ENCODE measurements around the gene OR2H2.

OR2H2 gene

DNA sequence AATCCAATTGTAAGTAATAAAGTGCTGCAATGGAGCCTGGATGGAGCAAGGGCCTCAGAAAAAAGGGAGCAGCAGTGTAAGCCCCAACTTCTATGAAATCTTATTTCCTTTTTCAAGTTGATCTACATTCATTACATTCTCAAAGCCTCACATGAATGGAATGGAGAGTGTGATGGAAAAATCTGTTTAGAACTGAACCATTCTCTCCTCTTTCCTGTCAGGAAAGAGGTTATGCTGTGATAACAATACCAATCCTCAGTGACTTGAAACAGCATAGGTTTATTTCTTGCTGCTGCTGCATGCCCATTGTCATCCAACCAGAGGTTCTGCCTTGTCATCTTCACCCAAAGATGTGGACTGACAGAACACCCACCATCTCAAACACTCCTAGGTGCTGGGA lies 8.9 kb upstream of the OR2H2 start:
- H3K9me3 Mint-ChIP-seq = no peaks in the 10 kb centered on the region
- H3K36me3 Mint-ChIP-seq (ENCODE audit: low read depth) = no peaks in the 10 kb centered on the region
- no peak overlapping the region for H3K27ac Mint-ChIP-seq
- no peaks in the 10 kb centered on the region for H3K4me1 Mint-ChIP-seq
- H3K27me3 Mint-ChIP-seq (ENCODE audit: low read depth) = peaks cover 26% of the 10 kb centered on the region
- no peak overlapping the region for H3K4me3 Mint-ChIP-seq
- TF ChIP-seq, protein P1, sequence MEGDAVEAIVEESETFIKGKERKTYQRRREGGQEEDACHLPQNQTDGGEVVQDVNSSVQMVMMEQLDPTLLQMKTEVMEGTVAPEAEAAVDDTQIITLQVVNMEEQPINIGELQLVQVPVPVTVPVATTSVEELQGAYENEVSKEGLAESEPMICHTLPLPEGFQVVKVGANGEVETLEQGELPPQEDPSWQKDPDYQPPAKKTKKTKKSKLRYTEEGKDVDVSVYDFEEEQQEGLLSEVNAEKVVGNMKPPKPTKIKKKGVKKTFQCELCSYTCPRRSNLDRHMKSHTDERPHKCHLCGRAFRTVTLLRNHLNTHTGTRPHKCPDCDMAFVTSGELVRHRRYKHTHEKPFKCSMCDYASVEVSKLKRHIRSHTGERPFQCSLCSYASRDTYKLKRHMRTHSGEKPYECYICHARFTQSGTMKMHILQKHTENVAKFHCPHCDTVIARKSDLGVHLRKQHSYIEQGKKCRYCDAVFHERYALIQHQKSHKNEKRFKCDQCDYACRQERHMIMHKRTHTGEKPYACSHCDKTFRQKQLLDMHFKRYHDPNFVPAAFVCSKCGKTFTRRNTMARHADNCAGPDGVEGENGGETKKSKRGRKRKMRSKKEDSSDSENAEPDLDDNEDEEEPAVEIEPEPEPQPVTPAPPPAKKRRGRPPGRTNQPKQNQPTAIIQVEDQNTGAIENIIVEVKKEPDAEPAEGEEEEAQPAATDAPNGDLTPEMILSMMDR (IDR thresholded peaks at IDR 0.05; ENCODE audit: unreplicated experiment in 3 of 3) = no peak

DNA sequence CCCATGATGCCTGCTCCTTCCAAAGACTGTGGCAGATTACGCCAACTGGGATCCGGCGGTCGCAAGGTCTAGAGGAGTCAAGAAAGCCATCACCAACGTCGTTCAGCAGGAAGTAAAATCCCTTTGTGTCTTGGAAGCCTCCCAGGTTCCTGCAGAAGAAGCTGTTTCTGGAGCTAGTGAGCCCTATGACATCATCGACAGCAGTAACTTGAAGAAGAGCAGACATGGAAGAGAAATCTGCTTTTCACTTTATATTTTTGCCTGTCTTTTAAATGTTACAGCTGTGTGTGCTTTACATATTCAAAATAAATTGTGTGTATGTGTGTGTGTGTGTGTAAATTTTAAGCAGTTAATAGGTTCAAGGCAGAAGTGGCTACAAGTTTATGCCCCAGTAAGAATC lies 7.4 kb upstream of the OR2H2 start:
- Mint-ChIP-seq H3K36me3 (ENCODE audit: low read depth) (no peaks in the 10 kb centered on the region), H3K27me3 (ENCODE audit: low read depth) (peaks cover 24% of the 10 kb centered on the region), H3K4me1 (no peaks in the 10 kb centered on the region), H3K27ac (no peak overlapping the region), H3K4me3 (no peak overlapping the region), H3K9me3 (no peaks in the 10 kb centered on the region)
- TF ChIP-seq, protein P1 (IDR thresholded peaks at IDR 0.05; ENCODE audit: unreplicated experiment in 3 of 3) = no peak

DNA sequence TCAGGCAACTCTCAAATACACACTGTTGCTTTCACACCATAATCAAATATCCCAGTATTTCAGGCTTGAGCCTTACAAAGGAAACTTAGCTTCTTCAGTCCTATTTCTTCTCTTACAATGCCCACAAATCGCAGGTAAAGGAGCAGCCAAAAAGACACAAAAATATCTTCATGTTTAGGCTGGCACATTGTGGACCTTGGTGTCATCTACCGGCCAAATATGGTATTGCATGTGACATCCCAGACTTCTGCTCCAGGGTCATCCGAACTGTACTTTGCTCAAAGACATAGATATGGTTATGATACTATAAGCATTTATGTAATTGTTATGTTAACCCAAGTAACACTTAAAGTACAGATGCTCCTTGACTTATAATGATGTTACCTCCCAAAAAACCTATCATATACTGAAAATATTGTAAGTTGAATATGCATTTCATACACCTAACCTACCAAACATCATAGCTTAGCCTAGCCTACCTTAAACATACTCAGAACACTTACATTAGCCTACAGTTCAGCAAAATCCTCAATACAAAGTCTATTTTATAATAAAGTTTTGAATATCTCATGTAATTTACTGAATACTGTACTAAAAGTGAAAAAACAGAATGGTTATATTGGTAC lies 4.6 kb downstream of the OR2H2 start:
- no peak overlapping the region for H3K4me3 Mint-ChIP-seq
- no peaks in the 10 kb centered on the region for H3K9me3 Mint-ChIP-seq
- peaks cover 12% of the 10 kb centered on the region for H3K4me1 Mint-ChIP-seq
- H3K36me3 Mint-ChIP-seq (ENCODE audit: low read depth) = no peaks in the 10 kb centered on the region
- TF ChIP-seq, protein P1 (IDR thresholded peaks at IDR 0.05; ENCODE audit: unreplicated experiment in 3 of 3) = peak; percentile 96 to 98 (median 97)
- no peak overlapping the region for H3K27ac Mint-ChIP-seq
- H3K27me3 Mint-ChIP-seq (ENCODE audit: low read depth) = no peaks in the 10 kb centered on the region

DNA sequence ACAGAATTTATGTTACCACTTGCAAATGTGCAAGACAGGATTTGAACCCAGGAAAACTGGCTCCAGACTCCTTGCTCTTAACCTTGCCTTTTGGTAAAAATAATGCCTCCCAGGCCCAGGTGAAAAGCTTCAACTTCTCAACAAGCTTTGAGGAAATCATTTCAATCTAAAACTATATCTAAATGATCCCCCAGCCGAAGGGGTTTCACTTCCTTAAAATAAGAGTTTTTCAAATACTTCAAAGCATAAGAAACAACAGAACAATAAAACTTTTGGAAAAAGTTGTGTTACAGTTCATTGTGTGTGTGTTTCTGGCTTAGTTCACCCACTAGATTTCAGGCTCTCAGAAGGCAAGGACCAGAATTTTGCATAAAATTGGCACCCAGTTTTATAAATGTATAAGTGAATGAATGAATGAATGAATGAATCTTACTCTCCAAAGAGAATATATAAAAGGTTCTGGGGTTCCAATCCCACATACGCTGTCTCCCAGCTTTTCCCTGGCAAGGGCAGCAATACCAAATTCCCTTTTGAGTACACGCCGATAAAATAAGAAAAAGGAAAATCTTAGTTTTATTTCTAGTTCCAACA lies 5.4 kb downstream of the OR2H2 start:
- peaks cover 12% of the 10 kb centered on the region for H3K4me1 Mint-ChIP-seq
- no peaks in the 10 kb centered on the region for H3K27me3 Mint-ChIP-seq (ENCODE audit: low read depth)
- H3K4me3 Mint-ChIP-seq = no peak overlapping the region
- TF ChIP-seq, protein P1 (IDR thresholded peaks at IDR 0.05; ENCODE audit: unreplicated experiment in 3 of 3) = no peak
- no peak overlapping the region for H3K27ac Mint-ChIP-seq
- H3K36me3 Mint-ChIP-seq (ENCODE audit: low read depth) = no peaks in the 10 kb centered on the region
- H3K9me3 Mint-ChIP-seq = no peaks in the 10 kb centered on the region

DNA sequence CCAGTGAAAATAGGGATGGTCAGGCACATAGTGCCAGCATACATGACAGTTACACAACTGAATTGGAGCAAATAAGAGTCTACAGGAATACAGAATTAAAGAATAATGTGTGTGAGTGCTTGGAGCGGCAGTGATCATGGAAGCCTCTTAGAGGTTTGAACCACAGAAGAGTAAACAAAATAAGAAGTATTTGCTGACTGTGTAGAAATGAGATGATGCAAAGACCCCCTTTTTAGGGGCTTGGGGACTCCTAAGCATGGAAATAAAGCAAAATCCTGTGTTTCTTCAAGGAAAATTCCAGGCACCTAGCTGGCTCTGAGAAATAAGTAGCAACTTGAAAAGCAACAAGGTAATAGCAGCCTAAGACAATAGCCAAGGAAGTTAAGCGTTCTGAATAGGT lies 6.8 kb downstream of the OR2H2 start:
- Mint-ChIP-seq H3K9me3 (no peaks in the 10 kb centered on the region), H3K36me3 (ENCODE audit: low read depth) (no peaks in the 10 kb centered on the region), H3K27ac (no peak overlapping the region), H3K4me1 (peaks cover 12% of the 10 kb centered on the region), H3K27me3 (ENCODE audit: low read depth) (no peaks in the 10 kb centered on the region), H3K4me3 (no peak overlapping the region)
- TF ChIP-seq, protein P1 (IDR thresholded peaks at IDR 0.05; ENCODE audit: unreplicated experiment in 3 of 3) = no peak

Data from nephron (organoid).